Measurements from ENCODE around the gene DYRK1A. TPM values are rescaled to one million over a fixed set of nuclear protein-coding genes. Genes with fewer than 3 reads are reported as not detected.

DYRK1A gene
- polyA plus RNA-seq, 2 donors = 14.2 to 18.5 TPM

GRCh38 chr21:37423103-37423502 lies 56.5 kb downstream of the DYRK1A start:
- H3K4me1 ChIP-seq (ENCODE audit: control insufficient read depth in 2 of 2, insufficient read depth in 2 of 2, low read length in 1 of 2) = no peaks in the 10 kb centered on the region
- H3K27ac ChIP-seq (ENCODE audit: low read depth in 2 of 2, low read length in 1 of 2) = no peak overlapping the region
- H3K9me3 ChIP-seq (ENCODE audit: control insufficient read depth in 2 of 2, insufficient read depth in 1 of 2, low read depth in 1 of 2, low read length in 1 of 2) = no peaks in the 10 kb centered on the region
- WGBS, 2 donors = 45 to 50% methylated on average over 2 of the region's 2 CpGs
- no peaks in the 10 kb centered on the region for H3K27me3 ChIP-seq (ENCODE audit: control insufficient read depth in 1 of 2, insufficient read depth in 2 of 2, low read length in 2 of 2)
- no peak overlapping the region for H3K4me3 ChIP-seq (ENCODE audit: low read depth in 1 of 2, low read length in 2 of 2)
- peaks cover 0 to 3% of the 10 kb centered on the region in 2 donors for H3K36me3 ChIP-seq (ENCODE audit: control insufficient read depth in 2 of 2, insufficient read depth in 2 of 2, low read length in 1 of 2)

GRCh38 chr21:37424396-37424795 lies 57.8 kb downstream of the DYRK1A start:
- H3K4me1 ChIP-seq (ENCODE audit: control insufficient read depth in 2 of 2, insufficient read depth in 2 of 2, low read length in 1 of 2) = no peaks in the 10 kb centered on the region
- WGBS, 2 donors = 48 to 54% methylated on average over 1 of the region's 1 CpG
- H3K27ac ChIP-seq (ENCODE audit: low read depth in 2 of 2, low read length in 1 of 2) = no peak overlapping the region

GRCh38 chr21:37425001-37425400 lies 58.4 kb downstream of the DYRK1A start:
- H3K36me3 ChIP-seq (ENCODE audit: control insufficient read depth in 2 of 2, insufficient read depth in 2 of 2, low read length in 1 of 2) = peaks cover 0 to 3% of the 10 kb centered on the region in 2 donors
- 60 to 63% methylated on average over 3 of the region's 3 CpGs for WGBS, 2 donors
- H3K9me3 ChIP-seq (ENCODE audit: control insufficient read depth in 2 of 2, insufficient read depth in 1 of 2, low read depth in 1 of 2, low read length in 1 of 2) = no peaks in the 10 kb centered on the region
- H3K27ac ChIP-seq (ENCODE audit: low read depth in 2 of 2, low read length in 1 of 2) = no peak overlapping the region
- H3K4me1 ChIP-seq (ENCODE audit: control insufficient read depth in 2 of 2, insufficient read depth in 2 of 2, low read length in 1 of 2) = no peaks in the 10 kb centered on the region
- H3K27me3 ChIP-seq (ENCODE audit: control insufficient read depth in 1 of 2, insufficient read depth in 2 of 2, low read length in 2 of 2) = no peaks in the 10 kb centered on the region
- H3K4me3 ChIP-seq (ENCODE audit: low read depth in 1 of 2, low read length in 2 of 2) = no peak overlapping the region

More at GRCh38 chr21:37424396-37424795, 57.8 kb downstream of the DYRK1A start:
- Histone ChIP-seq H3K9me3 (ENCODE audit: control insufficient read depth in 2 of 2, insufficient read depth in 1 of 2, low read depth in 1 of 2, low read length in 1 of 2) (no peaks in the 10 kb centered on the region), H3K27me3 (ENCODE audit: control insufficient read depth in 1 of 2, insufficient read depth in 2 of 2, low read length in 2 of 2) (no peaks in the 10 kb centered on the region), H3K36me3 (ENCODE audit: control insufficient read depth in 2 of 2, insufficient read depth in 2 of 2, low read length in 1 of 2) (peaks cover 0 to 3% of the 10 kb centered on the region in 2 donors), H3K4me3 (ENCODE audit: low read depth in 1 of 2, low read length in 2 of 2) (no peak overlapping the region)

GRCh38 chr21:37425684-37426083 lies 59.1 kb downstream of the DYRK1A start:
- Histone ChIP-seq H3K4me3 (ENCODE audit: low read depth in 1 of 2, low read length in 2 of 2) (no peak overlapping the region), H3K27me3 (ENCODE audit: control insufficient read depth in 1 of 2, insufficient read depth in 2 of 2, low read length in 2 of 2) (no peaks in the 10 kb centered on the region), H3K27ac (ENCODE audit: low read depth in 2 of 2, low read length in 1 of 2) (no peak overlapping the region), H3K36me3 (ENCODE audit: control insufficient read depth in 2 of 2, insufficient read depth in 2 of 2, low read length in 1 of 2) (peaks cover 2 to 3% of the 10 kb centered on the region in 2 donors), H3K4me1 (ENCODE audit: control insufficient read depth in 2 of 2, insufficient read depth in 2 of 2, low read length in 1 of 2) (peaks cover 0 to 3% of the 10 kb centered on the region in 2 donors), H3K9me3 (ENCODE audit: control insufficient read depth in 2 of 2, insufficient read depth in 1 of 2, low read depth in 1 of 2, low read length in 1 of 2) (no peaks in the 10 kb centered on the region)
- 91 to 92% methylated on average over 2 of the region's 2 CpGs for WGBS, 2 donors

- WGBS, 2 donors = 88 to 93% methylated on average over 6 of the region's 6 CpGs
- H3K27me3 ChIP-seq (ENCODE audit: control insufficient read depth in 1 of 2, insufficient read depth in 2 of 2, low read length in 2 of 2) = no peaks in the 10 kb centered on the region
Measured at GRCh38 chr21:37427221-37427620, 60.6 kb downstream of the DYRK1A start.

GRCh38 chr21:37429356-37429755 lies 62.8 kb downstream of the DYRK1A start:
- peaks cover 0 to 3% of the 10 kb centered on the region in 2 donors for H3K4me1 ChIP-seq (ENCODE audit: control insufficient read depth in 2 of 2, insufficient read depth in 2 of 2, low read length in 1 of 2)
- H3K36me3 ChIP-seq (ENCODE audit: control insufficient read depth in 2 of 2, insufficient read depth in 2 of 2, low read length in 1 of 2) = peaks cover 0 to 2% of the 10 kb centered on the region in 2 donors
- H3K27me3 ChIP-seq (ENCODE audit: control insufficient read depth in 1 of 2, insufficient read depth in 2 of 2, low read length in 2 of 2) = no peaks in the 10 kb centered on the region
- 90 to 96% methylated on average over 7 of the region's 7 CpGs for WGBS, 2 donors
- H3K27ac ChIP-seq (ENCODE audit: low read depth in 2 of 2, low read length in 1 of 2) = no peak overlapping the region
- no peaks in the 10 kb centered on the region for H3K9me3 ChIP-seq (ENCODE audit: control insufficient read depth in 2 of 2, insufficient read depth in 1 of 2, low read depth in 1 of 2, low read length in 1 of 2)
- no peak overlapping the region for H3K4me3 ChIP-seq (ENCODE audit: low read depth in 1 of 2, low read length in 2 of 2)

More at GRCh38 chr21:37427221-37427620, 60.6 kb downstream of the DYRK1A start:
- Histone ChIP-seq H3K36me3 (ENCODE audit: control insufficient read depth in 2 of 2, insufficient read depth in 2 of 2, low read length in 1 of 2) (peaks cover 2 to 3% of the 10 kb centered on the region in 2 donors), H3K9me3 (ENCODE audit: control insufficient read depth in 2 of 2, insufficient read depth in 1 of 2, low read depth in 1 of 2, low read length in 1 of 2) (no peaks in the 10 kb centered on the region), H3K4me1 (ENCODE audit: control insufficient read depth in 2 of 2, insufficient read depth in 2 of 2, low read length in 1 of 2) (peaks cover 0 to 3% of the 10 kb centered on the region in 2 donors), H3K27ac (ENCODE audit: low read depth in 2 of 2, low read length in 1 of 2) (no peak overlapping the region), H3K4me3 (ENCODE audit: low read depth in 1 of 2, low read length in 2 of 2) (no peak overlapping the region)

GRCh38 chr21:37430184-37430821 lies 63.7 kb downstream of the DYRK1A start:
- WGBS, 2 donors = 52 to 67% methylated on average over 6 of the region's 6 CpGs
- H3K27ac ChIP-seq (ENCODE audit: low read depth in 2 of 2, low read length in 1 of 2) = peak overlapping the region; percentile 11 to 47
- H3K9me3 ChIP-seq (ENCODE audit: control insufficient read depth in 2 of 2, insufficient read depth in 1 of 2, low read depth in 1 of 2, low read length in 1 of 2) = no peaks in the 10 kb centered on the region
- no peak overlapping the region for H3K4me3 ChIP-seq (ENCODE audit: low read depth in 1 of 2, low read length in 2 of 2)
- peaks cover 0 to 2% of the 10 kb centered on the region in 2 donors for H3K36me3 ChIP-seq (ENCODE audit: control insufficient read depth in 2 of 2, insufficient read depth in 2 of 2, low read length in 1 of 2)
- H3K4me1 ChIP-seq (ENCODE audit: control insufficient read depth in 2 of 2, insufficient read depth in 2 of 2, low read length in 1 of 2) = peaks cover 0 to 3% of the 10 kb centered on the region in 2 donors
- H3K27me3 ChIP-seq (ENCODE audit: control insufficient read depth in 1 of 2, insufficient read depth in 2 of 2, low read length in 2 of 2) = no peaks in the 10 kb centered on the region

GRCh38 chr21:37431243-37431642 lies 64.7 kb downstream of the DYRK1A start:
- Histone ChIP-seq H3K4me3 (ENCODE audit: low read depth in 1 of 2, low read length in 2 of 2) (no peak overlapping the region), H3K4me1 (ENCODE audit: control insufficient read depth in 2 of 2, insufficient read depth in 2 of 2, low read length in 1 of 2) (peaks cover 0 to 3% of the 10 kb centered on the region in 2 donors), H3K27ac (ENCODE audit: low read depth in 2 of 2, low read length in 1 of 2) (no peak overlapping the region), H3K27me3 (ENCODE audit: control insufficient read depth in 1 of 2, insufficient read depth in 2 of 2, low read length in 2 of 2) (no peaks in the 10 kb centered on the region), H3K9me3 (ENCODE audit: control insufficient read depth in 2 of 2, insufficient read depth in 1 of 2, low read depth in 1 of 2, low read length in 1 of 2) (no peaks in the 10 kb centered on the region), H3K36me3 (ENCODE audit: control insufficient read depth in 2 of 2, insufficient read depth in 2 of 2, low read length in 1 of 2) (peaks cover 0 to 2% of the 10 kb centered on the region in 2 donors)
- WGBS, 2 donors = 61 to 73% methylated on average over 4 of the region's 4 CpGs

- no peaks in the 10 kb centered on the region for H3K27me3 ChIP-seq (ENCODE audit: control insufficient read depth in 1 of 2, insufficient read depth in 2 of 2, low read length in 2 of 2)
- peaks cover 0 to 3% of the 10 kb centered on the region in 2 donors for H3K4me1 ChIP-seq (ENCODE audit: control insufficient read depth in 2 of 2, insufficient read depth in 2 of 2, low read length in 1 of 2)
- WGBS, 2 donors = 94 to 95% methylated on average over 5 of the region's 5 CpGs
- H3K27ac ChIP-seq (ENCODE audit: low read depth in 2 of 2, low read length in 1 of 2) = no peak overlapping the region
- peaks cover 0 to 2% of the 10 kb centered on the region in 2 donors for H3K36me3 ChIP-seq (ENCODE audit: control insufficient read depth in 2 of 2, insufficient read depth in 2 of 2, low read length in 1 of 2)
- no peaks in the 10 kb centered on the region for H3K9me3 ChIP-seq (ENCODE audit: control insufficient read depth in 2 of 2, insufficient read depth in 1 of 2, low read depth in 1 of 2, low read length in 1 of 2)
- H3K4me3 ChIP-seq (ENCODE audit: low read depth in 1 of 2, low read length in 2 of 2) = no peak overlapping the region
Measured at GRCh38 chr21:37432710-37433455, 66.3 kb downstream of the DYRK1A start.

Data from esophagus (tissue), 2 donors.